Renal cortex interstitium (tissue), 11 donors: Measurements from ENCODE around the gene CREBRF. TPM values are rescaled to one million over a fixed set of nuclear protein-coding genes. Genes with fewer than 3 reads are reported as not detected.
"Not testable (repeated sequence)": the region's sequence is repeated elsewhere in the genome, so short reads cannot be mapped to it uniquely, and the experiment has no call there.

Experiments used
- DNase-seq, 11 donors: peaks; one replicate each; pipeline ENCODE4 v3.0.0-alpha.2; 2013; ENCODE audit warnings: low read depth in 9 of 11, low spot score in 4 of 11; ENCODE audit errors: extremely low read depth in 1 of 11
- polyA plus RNA-seq, 3 donors: library from polyadenylated mRNA; unstranded; fragments of 120-200 nt; gene quantifications; one replicate each; pipeline ENCODE4 v1.2.1, GENCODE V29; 2013; ENCODE audit not compliant: insufficient read length in 3 of 3

The CREBRF gene
- polyA plus RNA-seq, 3 donors: 16.7 to 26.6 (median 20.6) TPM

DNA sequence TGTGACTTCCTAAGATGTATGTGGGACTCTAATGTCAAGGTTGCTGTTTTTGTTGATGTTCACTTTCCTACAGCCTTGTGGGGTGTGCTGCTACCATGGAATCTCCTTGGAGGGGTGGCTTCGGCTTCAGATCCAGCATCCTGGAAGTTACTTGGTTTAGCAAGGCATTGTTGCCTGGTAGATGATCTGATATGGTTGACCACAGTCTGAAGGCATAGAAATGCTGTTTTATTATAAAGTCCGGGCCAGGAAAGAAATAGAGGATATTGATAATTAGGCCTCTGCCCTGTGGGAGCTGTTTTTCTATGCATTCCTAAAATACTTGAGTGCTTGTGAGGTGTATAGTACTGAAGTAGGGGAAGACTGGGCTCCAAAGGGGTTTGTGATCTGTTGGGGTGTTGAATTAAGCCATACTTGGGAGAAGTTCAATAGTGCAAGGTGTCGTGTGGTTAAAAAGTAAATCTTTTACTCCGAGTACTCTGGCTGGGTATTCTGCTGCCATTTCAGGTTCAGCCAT, 27.3 kb upstream of the CREBRF start:
- no peak for DNase-seq

DNA sequence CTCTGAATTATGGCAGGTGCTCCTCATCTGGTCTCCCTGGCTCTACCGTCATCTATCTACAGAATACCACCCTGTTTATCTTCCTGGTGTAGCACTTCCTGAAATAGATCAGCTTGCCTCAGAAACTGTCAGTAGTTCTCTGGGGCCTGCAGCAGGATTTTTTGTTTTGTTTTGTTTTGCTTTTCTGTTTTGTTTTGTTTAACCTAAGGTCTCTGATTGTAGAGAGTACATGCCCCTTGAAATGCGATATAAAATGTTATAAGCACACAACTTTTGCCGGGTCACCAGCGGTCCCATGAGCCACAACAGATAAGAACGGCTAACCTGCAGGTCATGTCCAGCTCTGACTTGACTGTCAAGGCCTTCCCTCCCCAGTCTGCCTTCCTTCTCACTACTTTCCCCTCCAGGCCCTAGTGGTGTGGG, 26.6 kb upstream of the CREBRF start:
- DNase-seq: no peak

DNA sequence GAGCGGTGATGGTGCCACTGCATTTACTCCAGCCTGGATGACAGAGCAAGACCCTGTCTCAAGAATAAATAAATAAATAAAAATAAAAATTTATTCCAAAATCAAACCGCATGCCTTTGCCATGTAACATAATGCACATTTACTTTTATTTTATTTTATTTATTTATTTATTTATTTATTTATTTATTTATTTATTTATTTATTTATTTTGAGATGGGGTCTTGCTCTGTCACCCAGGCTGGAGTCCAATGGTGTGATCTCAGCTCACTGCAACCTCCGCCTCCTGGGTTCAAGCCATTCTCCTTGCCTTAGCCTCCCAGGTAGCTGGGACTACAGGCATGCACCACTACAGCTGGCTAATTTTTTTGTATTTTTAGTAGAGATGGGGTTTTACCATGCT, 24.1 kb upstream of the CREBRF start:
- DNase-seq: not testable (repeated sequence)

DNA sequence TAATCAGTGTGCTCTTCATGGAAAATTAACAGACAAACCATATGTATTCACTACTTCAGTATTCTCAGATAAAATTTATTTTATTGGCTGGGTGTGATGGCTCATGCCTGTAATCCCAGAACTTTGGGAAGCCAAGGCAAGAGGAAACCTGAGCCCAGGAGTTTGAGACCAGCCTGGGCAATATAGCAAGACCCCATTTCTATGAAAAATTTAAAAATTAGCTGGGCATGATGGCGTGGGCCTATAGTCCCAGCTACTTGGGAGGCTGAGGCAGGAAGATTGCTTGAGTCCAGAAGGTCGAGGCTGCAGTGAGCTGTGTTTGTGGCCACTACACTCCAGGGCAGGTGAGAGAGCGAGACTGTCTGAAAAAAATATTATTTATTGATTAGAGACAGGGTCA, 23.4 kb upstream of the CREBRF start:
- no peak for DNase-seq

DNA sequence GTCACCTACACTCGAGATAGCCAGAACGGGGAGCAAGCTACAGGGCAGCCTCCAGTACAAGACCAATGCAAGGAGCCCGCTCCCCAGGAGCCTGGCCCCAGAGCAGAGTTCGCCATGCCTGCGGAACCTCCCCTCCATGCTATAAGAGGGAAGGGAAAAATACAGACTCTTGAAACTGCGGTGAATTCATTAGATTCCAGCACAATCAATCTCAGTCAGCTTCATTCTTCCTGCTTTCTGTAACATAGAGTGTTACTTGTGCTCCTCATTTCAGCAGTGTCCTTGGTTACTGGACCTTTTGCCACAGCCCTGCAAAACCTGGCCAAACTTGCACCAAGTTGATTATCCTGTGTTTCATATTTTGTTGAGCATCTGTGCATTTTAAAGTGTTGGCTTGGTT, 22.2 kb upstream of the CREBRF start:
- no peak for DNase-seq

DNA sequence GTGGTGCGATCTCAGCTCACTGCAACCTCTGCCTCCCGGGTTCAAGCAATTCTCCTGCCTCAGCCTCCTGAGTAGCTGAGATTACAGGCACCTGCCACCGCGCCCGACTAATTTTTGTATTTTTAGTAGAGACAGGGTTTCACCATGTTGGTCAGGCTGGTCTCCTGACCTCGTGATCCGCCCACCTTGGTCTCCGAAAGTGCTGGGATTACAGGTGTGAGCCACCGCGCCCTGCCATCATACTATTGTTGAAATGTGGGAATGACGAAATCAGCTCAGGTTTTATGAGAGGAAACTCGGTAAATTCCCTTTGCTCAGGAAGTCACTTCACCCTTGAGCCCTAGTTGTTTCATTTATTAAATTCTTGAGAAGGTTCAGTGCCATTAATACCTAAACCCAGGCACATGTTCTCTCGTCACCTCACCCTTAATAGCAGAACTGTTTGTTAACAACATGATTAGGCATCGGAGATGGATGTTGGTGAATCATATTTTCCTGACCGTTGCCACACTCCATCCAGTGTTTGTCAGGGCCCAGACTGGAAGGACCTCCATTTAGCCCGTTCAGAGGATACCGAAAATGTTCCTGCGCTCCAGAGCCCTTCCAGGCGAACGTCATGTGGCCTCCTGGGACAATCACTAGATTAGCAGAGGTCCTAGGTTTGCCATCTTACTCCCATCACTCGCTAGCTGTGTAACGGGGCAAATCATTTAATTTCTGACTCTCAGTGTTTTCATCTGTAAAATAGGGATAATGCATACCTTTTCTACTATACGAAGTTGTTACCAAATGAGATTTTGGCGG, 20.0 kb upstream of the CREBRF start:
- no peak for DNase-seq

DNA sequence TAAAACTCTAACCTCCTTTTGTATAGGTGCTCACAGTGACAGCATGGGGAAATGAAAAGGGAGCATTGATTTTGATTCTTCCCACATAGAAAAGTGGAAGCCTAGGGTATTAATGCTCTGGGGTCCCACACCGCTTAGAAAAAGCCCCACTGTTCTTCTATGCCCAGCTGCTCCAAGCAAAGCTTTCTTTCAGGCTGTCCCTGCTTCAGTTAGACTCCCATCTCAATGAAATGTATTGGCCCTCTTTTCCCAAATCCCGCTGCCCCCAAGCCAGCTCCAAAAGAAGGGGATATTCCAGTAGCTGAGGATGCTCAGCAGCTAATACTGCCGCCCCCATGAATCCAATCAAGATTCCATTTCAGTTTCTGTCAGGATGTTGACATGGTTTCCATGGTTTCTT, 17.0 kb upstream of the CREBRF start:
- no peak for DNase-seq

DNA sequence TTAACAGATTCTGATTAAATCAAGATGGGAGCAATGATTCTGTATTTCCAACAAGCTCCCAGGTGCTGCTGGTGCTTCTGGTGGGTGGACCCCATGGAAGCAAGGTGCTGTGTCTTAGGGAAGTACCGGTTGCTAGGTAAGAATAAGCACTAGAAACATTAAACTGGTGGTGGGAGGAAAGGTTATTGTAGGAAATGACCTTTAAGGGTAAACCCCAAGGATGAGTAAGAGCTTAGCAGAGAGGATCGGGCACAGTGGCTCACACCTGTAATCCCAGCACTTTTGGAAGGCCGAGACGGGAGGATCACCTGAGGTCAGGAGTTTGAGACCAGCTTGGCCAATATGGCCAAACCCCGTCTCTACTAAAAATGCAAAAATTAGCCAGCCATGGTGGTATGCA, 16.2 kb upstream of the CREBRF start:
- no peak for DNase-seq

DNA sequence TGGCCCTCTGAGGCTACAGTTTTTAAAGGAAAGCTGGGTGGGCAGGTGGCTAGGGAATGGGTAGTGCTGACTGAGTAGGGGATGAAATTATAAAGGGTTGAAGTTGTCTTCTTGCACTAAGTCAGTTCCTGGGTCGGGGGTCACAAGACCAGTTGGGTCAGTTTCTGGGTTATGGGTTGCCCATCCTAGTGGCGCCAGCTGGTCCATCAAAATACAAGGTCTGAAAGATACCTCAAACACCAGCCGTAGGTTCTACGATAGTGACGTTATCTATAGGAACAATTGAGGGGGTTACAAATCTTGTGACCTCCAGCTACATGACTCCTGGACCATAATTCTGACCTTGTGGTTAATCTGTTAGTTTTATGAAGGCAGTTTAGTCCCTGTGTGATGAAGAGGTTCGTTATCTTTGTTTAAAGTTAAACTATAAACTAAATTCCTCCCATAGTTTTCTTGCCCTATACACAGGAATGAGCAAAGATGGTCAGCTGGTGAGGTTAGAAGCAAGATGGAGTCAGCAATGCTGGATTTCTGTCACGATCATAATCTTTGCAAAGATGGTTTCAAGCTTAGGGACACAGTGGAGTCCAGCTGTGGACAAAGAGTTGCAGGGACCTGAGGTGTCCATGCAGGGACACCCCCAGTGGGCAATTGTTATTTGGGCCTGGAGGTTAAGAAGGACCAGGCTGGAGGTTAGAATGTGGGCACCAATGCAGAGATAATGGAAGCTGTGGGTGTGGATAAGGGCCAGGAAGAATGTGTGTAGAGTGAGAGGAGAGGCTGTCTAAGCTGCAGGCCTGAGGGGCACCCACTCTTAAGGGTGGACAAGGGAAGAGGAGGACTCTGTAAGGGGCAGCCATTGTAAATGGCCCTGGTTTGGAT, 14.0 kb upstream of the CREBRF start:
- DNase-seq: no peak

DNA sequence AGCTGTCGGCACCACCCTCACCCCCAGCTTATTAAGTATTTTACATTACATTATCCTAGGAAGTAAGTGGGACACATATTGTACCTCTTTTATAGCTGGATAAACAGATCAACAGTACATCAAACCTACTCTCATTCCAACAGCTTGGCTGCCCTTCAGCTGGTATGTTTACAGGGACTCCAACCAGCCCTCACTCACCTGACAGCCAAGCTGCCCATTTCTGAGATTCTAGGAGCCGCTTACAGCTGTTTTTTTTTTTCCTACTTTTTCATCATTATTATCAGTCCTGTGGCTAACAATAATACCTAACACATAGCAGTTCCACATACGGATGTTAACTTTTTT, 13.4 kb upstream of the CREBRF start:
- DNase-seq: no peak

DNA sequence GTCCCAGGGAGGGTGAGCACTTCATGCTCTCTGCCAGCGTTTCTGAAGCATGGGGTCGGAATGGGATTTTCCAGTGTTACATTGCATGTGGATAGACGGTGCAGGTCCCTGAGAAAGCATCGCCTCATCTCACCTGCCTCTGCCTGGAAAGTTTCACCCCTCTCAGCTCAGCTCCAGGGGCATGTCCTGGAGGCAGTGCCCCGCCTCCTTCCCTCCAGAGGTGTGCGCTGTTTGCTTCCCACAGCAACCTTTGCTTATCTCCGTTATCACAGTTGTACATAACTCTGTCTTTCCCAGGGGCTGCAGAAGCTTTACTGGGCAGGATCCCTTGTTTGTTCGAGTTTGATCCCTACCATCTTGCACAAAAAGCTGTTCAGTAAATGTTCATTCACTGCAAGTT, 10.7 kb upstream of the CREBRF start:
- no peak for DNase-seq

DNA sequence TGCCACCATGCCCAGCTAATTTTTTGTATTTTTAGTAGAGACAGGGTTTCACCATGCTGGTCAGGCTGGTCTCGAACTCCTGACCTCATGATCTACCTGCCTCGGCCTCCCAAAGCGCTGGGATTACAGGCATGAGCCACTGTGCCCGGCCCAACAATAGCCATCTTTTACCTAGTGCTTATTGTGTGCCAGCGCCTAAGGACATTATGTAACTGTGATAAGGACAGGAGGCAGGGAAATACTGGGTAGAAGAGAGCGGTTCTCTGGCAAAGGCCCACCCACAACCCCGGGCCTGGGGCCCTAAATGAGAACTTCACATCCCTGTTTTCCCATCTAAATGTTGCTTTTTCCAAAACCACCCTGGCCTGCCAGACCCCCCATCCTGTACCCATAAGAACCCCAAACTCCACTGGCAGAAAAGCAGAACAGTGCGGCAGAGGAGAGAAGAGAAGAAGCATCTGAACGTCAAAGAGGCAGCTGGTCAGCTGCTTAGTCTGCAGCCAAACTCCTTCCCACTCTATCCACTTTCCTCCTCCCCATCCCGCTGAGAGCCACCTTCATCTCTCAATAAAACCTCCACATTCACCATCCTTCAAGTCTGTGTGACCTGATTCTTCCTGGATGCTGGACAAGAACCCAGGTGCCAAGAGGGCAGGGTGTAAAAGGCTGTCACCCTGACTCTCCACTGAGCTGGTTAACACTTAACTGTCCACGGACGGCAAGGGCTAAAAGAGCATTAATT, 8.9 kb upstream of the CREBRF start:
- DNase-seq: not testable (repeated sequence)

DNA sequence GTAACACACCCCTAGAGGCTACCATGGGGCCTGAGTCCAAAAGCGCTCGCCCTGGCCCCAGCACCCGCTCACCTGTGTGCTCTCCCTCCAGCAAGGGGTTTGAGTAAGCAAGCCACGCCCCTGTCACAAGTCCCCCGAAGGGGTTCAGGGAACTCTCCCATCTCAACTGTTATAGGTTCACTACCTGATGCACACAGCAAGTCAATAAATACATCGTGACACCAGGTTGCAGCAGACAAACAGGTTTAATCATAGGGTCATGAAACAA, 8.4 kb upstream of the CREBRF start:
- no peak for DNase-seq

DNA sequence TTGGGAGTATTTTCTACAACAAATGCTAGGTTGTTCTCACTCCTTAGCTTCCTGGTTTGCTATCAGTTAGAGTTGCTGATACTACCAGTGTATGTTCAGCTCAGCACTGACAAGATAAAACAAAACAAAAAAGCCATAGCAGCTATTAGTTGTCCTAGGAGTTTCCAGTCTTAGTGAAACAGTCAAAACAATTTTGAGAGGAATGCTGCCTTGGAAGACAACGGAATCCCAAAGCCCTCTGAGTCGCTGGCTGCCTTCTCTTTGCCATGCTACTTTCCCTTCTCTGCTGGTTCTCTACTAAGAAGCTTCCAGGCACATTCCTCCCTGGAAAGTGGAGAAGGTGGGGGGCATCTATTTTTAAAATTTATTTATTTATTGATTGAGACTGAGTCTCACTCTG, 5.4 kb upstream of the CREBRF start:
- no peak for DNase-seq

DNA sequence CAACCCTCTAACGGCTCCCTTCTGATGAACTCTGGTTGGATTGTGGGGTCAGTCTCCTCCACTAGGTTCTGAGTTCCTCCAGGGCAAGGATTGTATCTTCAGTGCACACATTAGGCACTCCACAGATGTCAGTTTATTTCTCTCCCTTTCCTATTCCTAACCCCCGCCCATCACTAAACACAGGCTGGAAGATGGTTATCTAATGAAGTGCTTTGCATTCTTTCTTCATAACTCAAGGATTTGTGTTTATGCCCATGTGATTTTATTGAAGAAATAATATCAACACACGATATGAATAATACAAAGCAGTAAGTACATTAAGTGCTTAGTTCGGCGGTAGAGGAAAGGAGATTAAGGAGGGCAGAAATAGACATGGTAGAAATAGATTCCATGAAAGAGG, 4.4 kb upstream of the CREBRF start:
- no peak for DNase-seq

DNA sequence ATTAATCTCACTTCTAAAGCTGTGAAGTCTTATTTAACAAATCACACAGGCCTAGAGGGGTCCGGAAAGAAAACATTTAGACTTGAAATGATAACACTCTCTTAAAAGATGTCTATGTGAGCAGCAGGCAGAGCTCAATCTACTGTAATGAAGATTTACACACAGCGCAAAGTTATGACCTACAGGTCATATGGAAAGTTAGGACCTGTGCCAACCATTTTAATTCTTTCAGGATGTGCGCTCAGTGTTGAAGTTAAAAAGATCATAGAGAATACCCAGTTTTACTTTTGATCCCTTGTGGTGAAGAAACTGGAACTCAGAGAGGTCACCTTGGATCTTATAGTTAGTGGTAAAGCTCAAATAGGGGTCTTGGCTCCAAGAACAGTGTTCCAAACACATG, 3.1 kb upstream of the CREBRF start:
- DNase-seq: no peak

DNA sequence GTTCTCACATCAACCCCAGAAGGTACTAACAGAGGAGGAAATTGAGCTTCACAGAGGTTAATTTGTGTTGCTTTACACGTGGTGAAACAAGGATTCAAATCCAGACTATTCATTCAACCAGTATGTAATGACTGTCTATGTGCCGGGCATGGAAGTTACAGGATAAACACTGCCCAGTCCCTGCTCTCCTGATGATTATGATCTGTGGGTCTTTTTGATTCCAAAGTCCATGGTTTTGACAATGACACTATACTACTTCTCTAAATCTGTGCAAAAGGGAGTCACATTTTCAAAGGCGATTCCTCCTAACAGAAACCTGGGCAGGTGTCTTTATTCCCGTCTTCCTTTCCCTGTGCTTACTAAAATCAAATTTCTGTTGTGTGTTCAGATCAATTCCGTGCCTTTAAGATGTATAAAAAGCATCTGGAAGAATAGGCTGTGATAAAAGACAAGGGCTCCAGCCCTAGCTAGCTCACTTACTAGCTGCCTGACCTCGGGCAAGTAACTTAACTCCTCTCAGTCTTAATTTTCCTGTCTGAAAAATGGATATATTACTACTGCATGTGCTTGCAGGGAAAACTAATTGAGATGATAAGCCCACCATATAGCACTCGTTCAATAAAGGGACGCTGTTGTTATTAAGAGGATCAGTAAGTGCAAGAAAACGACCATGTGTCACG, 970 bp upstream of the CREBRF start:
- no peak for DNase-seq

DNA sequence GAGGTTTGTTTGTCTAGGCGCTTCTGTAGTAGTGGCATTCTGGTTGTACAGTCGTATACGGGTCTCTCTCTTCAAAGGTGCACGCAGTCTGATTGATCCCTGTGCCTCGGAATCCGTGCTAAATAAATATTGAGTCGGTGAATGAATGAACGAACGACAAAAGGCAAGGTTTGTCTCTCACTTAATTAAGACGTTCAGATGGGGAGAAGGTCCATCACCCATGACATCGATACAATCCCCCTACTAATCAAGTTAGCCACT, 500 bp upstream of the CREBRF start:
- DNase-seq: peak in 1 of 11 donors; percentile 8

DNA sequence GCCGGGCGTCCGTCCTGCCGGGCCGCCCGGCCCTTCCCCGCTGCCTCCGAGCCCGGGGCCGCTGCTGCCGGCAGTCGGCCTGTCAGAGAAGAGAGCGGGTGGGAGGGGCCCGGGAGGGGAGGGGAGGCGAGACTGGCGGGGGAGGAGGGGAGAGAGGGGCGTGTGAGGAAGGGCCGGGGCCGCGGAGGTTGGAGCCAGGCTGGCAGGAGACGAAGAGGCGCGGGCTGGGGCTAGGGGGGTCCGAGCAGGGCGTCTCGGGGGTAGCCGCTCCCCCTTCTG, 570 bp downstream of the CREBRF start:
- DNase-seq: no peak
